Subcutaneous preadipocyte (primary cell): ENCODE measurements around the gene STMP1. TPM values are rescaled to one million over a fixed set of nuclear protein-coding genes. Genes with fewer than 3 reads are reported as not detected.

ENCODE experiments used
- small RNA-seq: library from RNA; depleted of rRNA; stranded (forward); fragments of <200 nt; gene quantifications from one replicate; pipeline ENCODE3, GENCODE V24; 2012
- total RNA-seq: library from RNA; depleted of rRNA; stranded (reverse); fragments of >200 nt; gene quantifications from 2 replicates; pipeline ENCODE4 v1.2.3, GENCODE V29; 2012

The STMP1 gene
- total RNA-seq = 12.9 and 16.2 TPM in 2 replicates

DNA sequence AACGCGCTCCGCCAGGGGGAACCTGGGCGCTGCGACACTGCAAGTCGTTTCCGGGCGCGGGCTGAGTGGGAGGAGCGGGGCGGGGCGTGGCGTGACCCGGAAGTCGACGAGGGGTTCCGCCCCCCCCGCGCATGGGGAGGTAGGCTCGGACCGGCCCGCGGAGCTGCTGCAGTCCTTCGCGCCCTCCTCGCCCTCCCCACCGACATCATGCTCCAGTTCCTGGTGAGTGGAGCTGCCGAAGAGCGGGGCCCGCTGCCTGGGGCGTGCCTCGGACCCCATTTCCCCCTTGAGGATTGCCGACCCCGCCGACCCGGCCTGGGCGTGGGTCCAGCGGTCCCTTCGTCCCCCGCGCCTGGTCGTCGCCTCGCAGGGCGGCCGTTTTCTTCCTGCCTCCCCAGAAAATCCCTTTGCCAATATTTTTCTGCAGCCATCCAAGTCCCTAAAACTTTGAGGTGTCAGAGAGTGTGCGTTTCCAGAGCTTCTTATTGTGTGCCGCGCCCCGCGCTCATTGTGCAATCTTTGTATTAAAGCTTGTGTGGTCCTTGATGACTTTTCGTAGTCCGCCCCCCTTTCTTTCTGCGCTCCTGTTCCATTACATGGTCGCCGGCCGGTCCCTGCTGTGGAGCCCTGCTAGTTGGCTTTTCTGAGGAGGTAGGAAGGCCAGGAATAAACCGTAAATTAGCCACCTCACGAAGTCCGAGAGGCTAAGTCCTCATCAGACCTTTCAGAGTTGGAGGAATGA is at the start of gene STMP1:
TSS of gene STMP1 (plus strand) at position 142 of the 742 bp plus-strand sequence.

Small RNAs within 50 kb of the gene (small RNA-seq; reads per million reads assigned to genes)
- not detected for gene RNU6-1154P

Other genes starting within 250 kb of the STMP1 start
- gene CNOT4, start 152.4 kb upstream of the STMP1 start, total RNA-seq = 10.7 and 16.0 TPM in 2 replicates
- gene NUP205, start 104.6 kb upstream of the STMP1 start, total RNA-seq = 70.9 and 101 TPM in 2 replicates
- 0.98 and 1.5 TPM in 2 replicates for gene SLC13A4, start 65.7 kb downstream of the STMP1 start, total RNA-seq
- gene FAM180A, start 86.3 kb downstream of the STMP1 start, total RNA-seq = 60.6 and 73.5 TPM in 2 replicates